Bronchial epithelial cell (primary cell): ENCODE results near the gene SURF6. TPM values are rescaled to one million over a fixed set of nuclear protein-coding genes. Genes with fewer than 3 reads are reported as not detected.

Experiments
- DNase-seq: peaks from one replicate; pipeline ENCODE4 v3.0.0-alpha.2; 2010; ENCODE audit warnings: low read depth
- FAIRE-seq: peaks from 2 replicates; lab custom pipeline; 2011; peaks lifted over from hg19 to GRCh38; lab: Jason Lieb, UNC
- H3K27me3 ChIP-seq: 2 replicates; pipeline ENCODE4 v1.5.1; 2011; ENCODE audit warnings: low read length; ENCODE audit not compliant: control insufficient read depth, insufficient read depth
- H3K36me3 ChIP-seq: 2 replicates; pipeline ENCODE4 v1.5.1; 2011; ENCODE audit warnings: low read length; ENCODE audit not compliant: control insufficient read depth, insufficient read depth
- H3K4me3 ChIP-seq: 2 replicates; pipeline ENCODE4 v1.5.1; 2011; ENCODE audit warnings: mild to moderate bottlenecking, low read depth, low read length, control low read depth
- total RNA-seq: library from RNA; depleted of rRNA; stranded (reverse); fragments of >200 nt; gene quantifications from 2 replicates; pipeline ENCODE4 v1.2.1, GENCODE V29; 2014
- TF ChIP-seq, protein P1 (sequence below): IDR thresholded peaks from 2 replicates; pipeline ENCODE4 v1.5.1; 2011; ENCODE audit warnings: mild to moderate bottlenecking, moderate library complexity, low read length, control low read depth, inconsistent platforms; ENCODE audit not compliant: insufficient read depth, severe bottlenecking

The SURF6 gene
- total RNA-seq, 1 donor from 2014 or later: 9.0 TPM

- DNase-seq (peak; percentile 84), FAIRE-seq (no peak)
- no peaks in the 10 kb centered on the region for H3K27me3 ChIP-seq
- peaks cover 6% of the 10 kb centered on the region for H3K36me3 ChIP-seq
- H3K4me3 ChIP-seq: peak within 1 kb of the TSS; percentile 66
- TF ChIP-seq, protein P1, sequence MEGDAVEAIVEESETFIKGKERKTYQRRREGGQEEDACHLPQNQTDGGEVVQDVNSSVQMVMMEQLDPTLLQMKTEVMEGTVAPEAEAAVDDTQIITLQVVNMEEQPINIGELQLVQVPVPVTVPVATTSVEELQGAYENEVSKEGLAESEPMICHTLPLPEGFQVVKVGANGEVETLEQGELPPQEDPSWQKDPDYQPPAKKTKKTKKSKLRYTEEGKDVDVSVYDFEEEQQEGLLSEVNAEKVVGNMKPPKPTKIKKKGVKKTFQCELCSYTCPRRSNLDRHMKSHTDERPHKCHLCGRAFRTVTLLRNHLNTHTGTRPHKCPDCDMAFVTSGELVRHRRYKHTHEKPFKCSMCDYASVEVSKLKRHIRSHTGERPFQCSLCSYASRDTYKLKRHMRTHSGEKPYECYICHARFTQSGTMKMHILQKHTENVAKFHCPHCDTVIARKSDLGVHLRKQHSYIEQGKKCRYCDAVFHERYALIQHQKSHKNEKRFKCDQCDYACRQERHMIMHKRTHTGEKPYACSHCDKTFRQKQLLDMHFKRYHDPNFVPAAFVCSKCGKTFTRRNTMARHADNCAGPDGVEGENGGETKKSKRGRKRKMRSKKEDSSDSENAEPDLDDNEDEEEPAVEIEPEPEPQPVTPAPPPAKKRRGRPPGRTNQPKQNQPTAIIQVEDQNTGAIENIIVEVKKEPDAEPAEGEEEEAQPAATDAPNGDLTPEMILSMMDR: no peak
Observed at GRCh38 chr9:133375724-133376654, 40.0 kb upstream of the SURF6 start, which contains the start of the genes STKLD1 and SURF4. Gene STKLD1, plus strand, starts transcription at chr9:133376366. Its CDS starts 108 bp downstream, at chr9:133376474. Gene SURF4, minus strand, starts transcription at chr9:133376060. Its CDS starts 91 bp downstream, at chr9:133375969.

DNA sequence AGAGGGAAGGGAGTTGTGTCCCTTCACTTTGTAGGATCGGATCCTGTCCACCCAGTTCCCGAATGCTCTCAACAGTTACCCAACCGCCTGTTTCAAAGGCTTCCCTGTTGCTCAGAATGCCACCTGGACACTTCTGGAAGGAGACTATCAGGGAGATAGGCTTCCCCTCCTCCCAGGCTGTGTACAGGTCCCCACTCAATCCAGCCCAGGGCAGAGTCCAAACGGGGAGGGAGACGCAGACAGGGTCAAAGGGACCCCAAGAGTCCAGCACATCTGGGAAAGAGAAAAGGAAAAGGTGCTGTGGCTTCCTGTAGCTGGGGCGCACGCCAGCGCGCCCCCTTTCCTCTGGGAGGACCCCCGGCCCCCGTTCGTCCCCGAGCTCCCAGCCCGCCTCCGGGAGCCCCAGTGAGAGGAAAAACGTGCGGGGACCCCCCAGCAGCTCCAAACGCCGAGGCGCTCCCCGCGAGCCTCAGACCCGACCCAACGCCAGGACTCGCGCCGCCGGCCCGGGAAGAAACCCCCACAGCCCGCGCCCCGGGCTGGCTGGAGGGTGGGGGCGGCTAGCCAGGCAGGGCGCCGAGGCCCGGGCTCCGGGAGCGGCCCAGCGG is 39.2 kb upstream of the SURF6 start:
- Histone ChIP-seq H3K4me3 (peak overlapping the region; percentile 66), H3K27me3 (no peaks in the 10 kb centered on the region), H3K36me3 (peaks cover 10% of the 10 kb centered on the region)
- TF ChIP-seq, protein P1: no peak
- DNase-seq (peak; percentile 44), FAIRE-seq (no peak)

DNA sequence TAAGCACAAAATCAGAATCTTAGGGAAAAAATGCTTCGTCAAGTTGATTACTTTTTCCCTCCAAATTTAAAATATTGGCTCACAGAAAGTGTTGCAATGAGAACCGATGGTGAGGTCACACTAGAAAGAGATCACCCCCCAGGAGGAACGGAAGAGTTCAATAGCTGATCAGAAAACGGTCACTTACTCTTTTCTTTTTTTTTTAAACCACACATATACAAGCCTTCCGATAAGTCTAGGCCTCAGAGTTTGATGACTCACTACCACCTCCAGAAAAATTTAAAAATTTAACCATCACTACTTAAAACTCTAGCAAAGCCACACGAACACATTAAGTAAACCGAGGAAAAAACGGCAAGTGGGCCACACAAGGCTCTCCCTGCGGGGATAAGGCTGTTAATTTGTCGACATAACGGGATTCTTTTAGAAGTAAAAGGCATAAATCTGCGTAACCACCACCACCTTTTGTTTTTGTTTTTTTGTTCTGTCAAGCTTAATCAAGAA is 38.7 kb upstream of the SURF6 start:
- TF ChIP-seq, protein P1: no peak
- H3K4me3 ChIP-seq: peak overlapping the region; percentile 66
- H3K36me3 ChIP-seq: peaks cover 12% of the 10 kb centered on the region
- no peaks in the 10 kb centered on the region for H3K27me3 ChIP-seq
- FAIRE-seq (no peak), DNase-seq (peak; percentile 44)

DNA sequence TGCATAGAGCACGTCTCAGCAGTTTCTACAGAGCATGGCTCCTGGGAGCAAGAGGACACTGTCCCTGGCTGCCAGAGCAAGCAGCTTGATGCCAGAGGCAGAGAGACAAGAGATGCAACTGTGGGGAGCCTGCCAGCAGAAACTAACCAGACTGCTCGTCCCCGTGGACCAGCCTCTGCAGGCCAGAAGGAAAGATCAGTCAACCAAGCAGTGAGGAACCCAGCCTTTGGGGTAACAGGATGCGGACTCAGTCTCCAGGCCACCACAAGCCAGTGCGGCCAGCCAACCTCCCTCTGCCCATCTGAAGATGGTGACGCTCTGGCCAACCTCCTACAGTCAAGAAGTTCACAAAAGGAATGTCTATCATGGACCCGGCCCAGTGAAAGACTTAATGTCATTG is 36.2 kb upstream of the SURF6 start:
- peaks cover 20% of the 10 kb centered on the region for H3K36me3 ChIP-seq
- TF ChIP-seq, protein P1: no peak

GRCh38 chr9:133371261-133371711 is 35.3 kb upstream of the SURF6 start:
- FAIRE-seq (no peak), DNase-seq (no peak)
- H3K4me3 ChIP-seq: no peak overlapping the region
- no peaks in the 10 kb centered on the region for H3K27me3 ChIP-seq
- TF ChIP-seq, protein P1: no peak
- peaks cover 26% of the 10 kb centered on the region for H3K36me3 ChIP-seq

More for the DNA sequence above, 36.2 kb upstream of the SURF6 start:
- Histone ChIP-seq H3K4me3 (no peak overlapping the region), H3K27me3 (no peaks in the 10 kb centered on the region)
- no peak for FAIRE-seq
- DNase-seq: no peak
